LNCAP (cell line): Measurements from ENCODE around the gene ABHD4.

Experiments used
- CTCF ChIP-seq: fragments of 450-650 bp; IDR thresholded peaks from 2 replicates; pipeline ENCODE4 v1.5.1; 2017; ENCODE audit warnings: mild to moderate bottlenecking

The ABHD4 gene

GRCh38 chr14:22589096-22589839 is 8.8 kb upstream of the ABHD4 start, which contains the start of gene DAD1:
Gene DAD1 (minus strand): TSS chr14:22589224. CDS start chr14:22589157, 67 bp downstream.
- no peak for TF ChIP-seq CTCF

- no peak for TF ChIP-seq CTCF
Observed at GRCh38 chr14:22593189-22593588, 4.9 kb upstream of the ABHD4 start.

GRCh38 chr14:22593601-22594000 is 4.5 kb upstream of the ABHD4 start:
- TF ChIP-seq CTCF, result no peak

GRCh38 chr14:22594156-22594716 is 3.9 kb upstream of the ABHD4 start:
- TF ChIP-seq CTCF, result no peak

- no peak for TF ChIP-seq CTCF
Observed at GRCh38 chr14:22596354-22596879, 1.7 kb upstream of the ABHD4 start.

- TF ChIP-seq CTCF, result no peak
Observed at GRCh38 chr14:22597265-22597664, 835 bp upstream of the ABHD4 start.

- no peak for TF ChIP-seq CTCF
Observed at GRCh38 chr14:22597771-22598098, 365 bp upstream of the ABHD4 start.
